Measurements from ENCODE around the gene BCL7A.
"Not testable (repeated sequence)": the region's sequence is repeated elsewhere in the genome, so short reads cannot be mapped to it uniquely, and the experiment has no call there.

The BCL7A gene

GRCh38 chr12:122094735-122095631 lies 73.3 kb downstream of the BCL7A start:
- DNase-seq (ENCODE audit: low read depth): no peak

- no peak for DNase-seq (ENCODE audit: low read depth)
Observed at GRCh38 chr12:122096014-122096413, 74.3 kb downstream of the BCL7A start.

- no peak for DNase-seq (ENCODE audit: low read depth)
Observed at GRCh38 chr12:122096591-122097149, 75.0 kb downstream of the BCL7A start.

GRCh38 chr12:122097584-122097926 lies 75.9 kb downstream of the BCL7A start:
- DNase-seq (ENCODE audit: low read depth): no peak

- no peak for DNase-seq (ENCODE audit: low read depth)
Observed at GRCh38 chr12:122097927-122098756, 76.5 kb downstream of the BCL7A start.

GRCh38 chr12:122099280-122099749 lies 77.6 kb downstream of the BCL7A start:
- no peak for DNase-seq (ENCODE audit: low read depth)

- DNase-seq (ENCODE audit: low read depth): no peak
Observed at GRCh38 chr12:122099856-122100255, 78.2 kb downstream of the BCL7A start.

GRCh38 chr12:122100568-122100967 lies 78.9 kb downstream of the BCL7A start:
- no peak for DNase-seq (ENCODE audit: low read depth)

- no peak for DNase-seq (ENCODE audit: low read depth)
Observed at GRCh38 chr12:122102331-122102730, 80.6 kb downstream of the BCL7A start.

- DNase-seq (ENCODE audit: low read depth): no peak
Observed at GRCh38 chr12:122104844-122105243, 83.2 kb downstream of the BCL7A start.

GRCh38 chr12:122105496-122105895 lies 83.8 kb downstream of the BCL7A start:
- not testable (repeated sequence) for DNase-seq (ENCODE audit: low read depth)

- no peak for DNase-seq (ENCODE audit: low read depth)
Observed at GRCh38 chr12:122106843-122107242, 85.2 kb downstream of the BCL7A start.

- no peak for DNase-seq (ENCODE audit: low read depth)
Observed at GRCh38 chr12:122107261-122107660, 85.6 kb downstream of the BCL7A start.

GRCh38 chr12:122111089-122111641 lies 89.5 kb downstream of the BCL7A start:
- DNase-seq (ENCODE audit: low read depth): no peak

Measured in activated T-helper 9 cell treated with anti-CD3 and anti-CD28 coated beads, Interleukin-2, amount 50 U/mL, for 16 hours (primary cell).